Stomach (tissue), 9 donors: ENCODE results near the gene STK11. TPM values are rescaled to one million over a fixed set of nuclear protein-coding genes. Genes with fewer than 3 reads are reported as not detected.
A peak's percentile ranks its signal among the peaks of the same experiment; 100 is the strongest.

Experiments used
- DNase-seq, 2 donors: peaks; one replicate each; pipeline versions ENCODE4 v3.0.0 to v3.0.0-alpha.2; 2013 to 2019
- H3K27ac ChIP-seq, 5 donors: fragments of 200-600 bp in 4 of 5; sonication (generic) in 4 of 5; one replicate each; pipeline ENCODE4 v1.5.1; 2013 to 2019; ENCODE audit warnings: mild to moderate bottlenecking in 1 of 5, moderate library complexity in 1 of 5
- H3K27me3 ChIP-seq, 3 donors: fragments of 200-600 bp; sonication (generic); one replicate each; pipeline ENCODE4 v1.5.1; 2017 to 2019; ENCODE audit warnings: mixed run types in 1 of 3
- H3K36me3 ChIP-seq, 4 donors: fragments of 200-600 bp; sonication (generic); 1 replicate in 3 of 4; 2 replicates in 1 of 4; pipeline ENCODE4 v1.5.1; 2016 to 2019
- H3K4me1 ChIP-seq, 4 donors: fragments of 200-600 bp; sonication (generic); one replicate each; pipeline ENCODE4 v1.5.1; 2016 to 2019
- H3K4me3 ChIP-seq, 4 donors: fragments of 200-600 bp; sonication (generic) in 3 of 4; one replicate each; pipeline ENCODE4 v1.5.1; 2016 to 2019; ENCODE audit warnings: mild to moderate bottlenecking in 1 of 4
- H3K9me3 ChIP-seq, 4 donors: fragments of 200-600 bp; sonication (generic); one replicate each; pipeline ENCODE4 v1.5.1; 2016 to 2019
- EP300 ChIP-seq: sonication (generic); formaldehyde crosslinking; IDR thresholded peaks from one replicate; pipeline ENCODE4 v1.6.1; 2017; ENCODE audit warnings: antibody characterized with exemption
- POLR2A ChIP-seq, 4 donors: fragments of 450-650 bp; IDR thresholded peaks; one replicate each; pipeline ENCODE4 v1.6.1; 2016; ENCODE audit warnings: antibody characterized with exemption in 4 of 4, control low read depth in 2 of 4, mild to moderate bottlenecking in 1 of 4, moderate library complexity in 1 of 4
- POLR2AphosphoS5 ChIP-seq, 3 donors: sonication (generic); formaldehyde crosslinking; IDR thresholded peaks; one replicate each; pipeline ENCODE4 v1.6.1; 2016; ENCODE audit warnings: antibody characterized with exemption in 3 of 3
- WGBS, 5 donors: extraction: QIAGEN DNeasy Blood & Tissue Kit in 3 of 5; methylation state at CpG; one replicate each; pipeline versions ENCODE4 v1.1.5 to v1.1.7; 2013 to 2018; 5-methylcytosine and 5-hydroxymethylcytosine counted together
- intact Hi-C: fragments of 100-400 bp; cut with DNase I; formaldehyde crosslinking; loops from one replicate; pipeline ENCODE4 v1.15.1; 2023; ENCODE audit warnings: low total_unique reads
- polyA plus RNA-seq, 3 donors: library from polyadenylated mRNA; stranded (reverse); fragments of 200-250 nt; gene quantifications; one replicate each; pipeline ENCODE4 v1.2.3, GENCODE V29; 2013
- total RNA-seq, 5 donors: library from RNA; depleted of rRNA; stranded (reverse); fragments of >200 nt; gene quantifications; one replicate each; pipeline versions ENCODE4 v1.1.0 to v1.2.3, GENCODE V29; 2014 to 2016
- TF ChIP-seq, protein P1 (sequence below), 7 experiments: fragments of 450-650 bp in 4 of 7; fragments of 200-600 bp in 3 of 7; sonication (generic) in 3 of 7; IDR thresholded peaks; one replicate each; pipeline ENCODE4 v1.5.1; 2016 to 2019; ENCODE audit warnings: antibody characterized with exemption in 7 of 7, control low read depth in 2 of 7, mild to moderate bottlenecking in 1 of 7
- donor health status: healthy with polysubstance abuse.
- donor health status: Bipolar disorder and iron deficiency.
- donor health status: healthy.

STK11 gene
- total and polyA plus RNA-seq, 8 donors: 43.1 to 368 (median 63.1) TPM

DNA sequence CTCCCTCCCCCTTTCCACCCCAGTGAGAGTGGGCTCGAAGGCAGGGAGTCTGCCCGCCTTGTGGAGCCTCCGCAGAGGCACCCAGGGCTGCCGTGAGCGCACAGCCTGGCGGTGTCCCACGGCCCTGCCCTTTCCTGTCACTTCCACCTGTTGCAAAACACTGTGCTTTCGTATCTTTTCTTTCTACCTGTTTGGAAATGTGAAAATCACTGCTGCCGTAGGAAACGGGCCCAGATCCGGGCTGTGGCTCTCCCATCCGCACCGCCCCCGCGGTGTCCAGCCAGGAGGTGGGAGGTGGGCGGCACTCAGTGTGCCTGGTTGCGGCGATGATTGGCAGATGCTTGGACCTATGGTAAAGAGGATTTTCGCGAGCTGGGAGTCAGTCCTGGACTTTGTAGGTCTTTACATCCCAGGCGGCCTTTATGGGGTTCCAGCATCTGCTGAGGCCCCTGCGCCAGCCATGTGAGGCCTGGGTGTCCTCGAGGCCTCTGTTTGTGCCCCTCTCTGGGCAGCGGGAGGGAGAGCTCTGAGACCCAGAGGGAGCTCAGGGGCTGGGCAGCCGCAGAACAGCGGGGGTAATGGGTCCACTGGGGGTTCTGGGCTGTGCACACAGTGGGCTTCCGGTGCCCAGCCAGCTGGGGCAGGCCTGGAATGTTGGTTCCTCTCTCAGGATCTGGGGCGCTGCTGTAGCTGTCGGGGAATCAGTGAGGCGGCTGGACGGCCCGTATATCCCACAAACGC, 6.1 kb downstream of the STK11 start:
- peaks cover 66 to 99% (median 91%) of the 10 kb centered on the region in 4 donors for H3K4me1 ChIP-seq
- 60 to 79% (median 77%) methylated on average over 32 to 33 of the region's 33 CpGs for WGBS, 5 donors
- peak; percentile 64 to 65 for DNase-seq

DNA sequence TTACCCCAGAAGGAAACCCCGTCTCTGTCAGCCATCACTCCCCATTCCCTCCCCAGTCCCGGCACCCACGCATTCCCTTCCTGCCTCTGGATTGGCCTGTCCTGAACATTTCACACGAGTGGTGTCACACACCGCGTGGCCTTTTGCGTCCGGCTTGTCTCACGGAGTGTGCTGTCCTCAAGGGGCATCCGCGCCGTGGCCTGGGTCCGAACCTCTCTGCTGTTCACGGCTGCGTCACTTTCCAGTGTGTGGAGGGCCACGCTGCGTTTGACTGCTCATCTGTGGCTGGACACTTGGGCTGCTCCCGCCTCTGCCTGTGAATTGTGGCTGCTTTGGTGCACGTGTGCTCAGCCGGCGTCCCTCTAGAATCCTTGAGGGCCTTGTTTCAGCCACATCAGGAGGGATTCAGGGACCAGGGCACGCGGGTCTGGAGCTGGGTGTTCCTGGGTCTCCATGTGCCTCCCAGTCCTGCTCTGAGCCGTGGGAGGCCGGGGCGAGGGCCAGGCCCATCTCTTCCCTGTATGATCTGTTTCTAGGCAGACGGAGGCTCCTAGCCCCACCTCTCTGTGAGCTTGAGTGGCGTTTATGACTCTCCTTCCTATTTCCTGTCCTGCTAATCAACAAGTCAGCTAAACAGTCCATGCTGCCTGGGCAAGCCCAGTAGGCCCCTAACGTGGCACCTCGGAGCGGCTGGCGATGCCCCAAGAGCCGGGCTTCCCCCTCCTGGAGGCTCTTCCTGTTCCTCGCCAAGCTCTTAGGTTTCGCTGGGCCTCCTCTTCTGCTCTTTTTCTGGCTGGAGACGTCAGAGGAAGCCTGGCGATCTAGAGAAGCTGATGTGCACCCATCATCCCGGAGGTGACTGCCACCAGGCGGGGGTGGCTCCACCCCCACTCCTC, 8.1 kb downstream of the STK11 start:
- Histone ChIP-seq H3K36me3 (peaks cover 5 to 17% (median 13%) of the 10 kb centered on the region in 4 donors), H3K27me3 (no peaks in the 10 kb centered on the region), H3K9me3 (no peaks in the 10 kb centered on the region), H3K27ac (peak overlapping the region; percentile 57 to 89 (median 88)), H3K4me3 (no peak overlapping the region), H3K4me1 (peaks cover 68 to 100% (median 91%) of the 10 kb centered on the region in 4 donors)
- TF ChIP-seq, protein P1, sequence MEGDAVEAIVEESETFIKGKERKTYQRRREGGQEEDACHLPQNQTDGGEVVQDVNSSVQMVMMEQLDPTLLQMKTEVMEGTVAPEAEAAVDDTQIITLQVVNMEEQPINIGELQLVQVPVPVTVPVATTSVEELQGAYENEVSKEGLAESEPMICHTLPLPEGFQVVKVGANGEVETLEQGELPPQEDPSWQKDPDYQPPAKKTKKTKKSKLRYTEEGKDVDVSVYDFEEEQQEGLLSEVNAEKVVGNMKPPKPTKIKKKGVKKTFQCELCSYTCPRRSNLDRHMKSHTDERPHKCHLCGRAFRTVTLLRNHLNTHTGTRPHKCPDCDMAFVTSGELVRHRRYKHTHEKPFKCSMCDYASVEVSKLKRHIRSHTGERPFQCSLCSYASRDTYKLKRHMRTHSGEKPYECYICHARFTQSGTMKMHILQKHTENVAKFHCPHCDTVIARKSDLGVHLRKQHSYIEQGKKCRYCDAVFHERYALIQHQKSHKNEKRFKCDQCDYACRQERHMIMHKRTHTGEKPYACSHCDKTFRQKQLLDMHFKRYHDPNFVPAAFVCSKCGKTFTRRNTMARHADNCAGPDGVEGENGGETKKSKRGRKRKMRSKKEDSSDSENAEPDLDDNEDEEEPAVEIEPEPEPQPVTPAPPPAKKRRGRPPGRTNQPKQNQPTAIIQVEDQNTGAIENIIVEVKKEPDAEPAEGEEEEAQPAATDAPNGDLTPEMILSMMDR (IDR thresholded peaks at IDR 0.05): no peak
- no peak for TF ChIP-seq EP300
- no peak for TF ChIP-seq POLR2A (IDR thresholded peaks at IDR 0.05)
- no peak for TF ChIP-seq POLR2AphosphoS5 (IDR thresholded peaks at IDR 0.05)
- intact Hi-C loops: no loop called here
- WGBS, 5 donors: 48 to 59% (median 56%) methylated on average over 33 to 39 of the region's 39 CpGs
- peak; percentile 73 to 80 for DNase-seq

More for the DNA sequence above, 6.1 kb downstream of the STK11 start:
- Histone ChIP-seq H3K36me3 (peaks cover 5 to 15% (median 11%) of the 10 kb centered on the region in 4 donors), H3K4me3 (no peak overlapping the region), H3K27ac (peak overlapping the region; percentile 33 to 90 (median 63)), H3K27me3 (no peaks in the 10 kb centered on the region), H3K9me3 (no peaks in the 10 kb centered on the region)
- no peak for TF ChIP-seq POLR2AphosphoS5 (IDR thresholded peaks at IDR 0.05)
- TF ChIP-seq, protein P1 (IDR thresholded peaks at IDR 0.05): no peak
- TF ChIP-seq EP300: no peak
- TF ChIP-seq POLR2A (IDR thresholded peaks at IDR 0.05): no peak
- intact Hi-C loops: no loop called here

DNA sequence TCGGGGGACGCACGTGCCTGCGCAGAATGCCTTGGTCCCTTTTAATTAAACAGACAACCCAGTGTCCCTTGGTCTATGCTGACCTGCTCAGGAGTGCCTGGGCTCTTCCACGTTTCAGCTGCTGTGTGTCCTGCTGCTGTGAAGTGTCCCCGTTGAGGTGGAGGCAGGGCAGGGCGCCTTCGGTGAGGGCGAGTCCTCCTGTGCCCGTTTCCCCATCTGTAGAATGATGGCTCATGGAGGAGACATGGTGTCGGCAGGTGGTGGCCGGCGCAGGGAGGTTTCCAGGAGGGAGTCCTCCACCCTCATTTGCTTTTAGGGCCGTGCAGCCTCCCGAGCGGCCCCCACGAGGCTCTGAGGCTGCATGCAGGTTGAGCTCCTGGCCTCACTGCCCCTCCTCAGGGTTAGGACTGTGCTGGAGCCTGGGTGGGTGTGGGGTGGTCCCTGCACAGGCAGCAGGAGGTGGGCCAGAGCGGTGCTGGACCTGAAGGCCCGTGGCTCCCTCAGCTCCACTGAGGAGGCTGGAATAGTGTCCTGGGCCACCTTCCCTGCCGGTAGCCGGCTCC, 8.8 kb downstream of the STK11 start:
- Histone ChIP-seq H3K4me3 (no peak overlapping the region), H3K36me3 (peaks cover 5 to 17% (median 15%) of the 10 kb centered on the region in 4 donors), H3K4me1 (peaks cover 62 to 98% (median 90%) of the 10 kb centered on the region in 4 donors), H3K27ac (peak overlapping the region; percentile 57 to 89 (median 88)), H3K27me3 (no peaks in the 10 kb centered on the region), H3K9me3 (no peaks in the 10 kb centered on the region)
- intact Hi-C loops: no loop called here
- 24 to 53% (median 50%) methylated on average over 10 to 21 of the region's 21 CpGs for WGBS, 5 donors
- no peak for DNase-seq
- TF ChIP-seq POLR2AphosphoS5 (IDR thresholded peaks at IDR 0.05) (no peak), POLR2A (IDR thresholded peaks at IDR 0.05) (no peak), EP300 (no peak)
- TF ChIP-seq, protein P1 (IDR thresholded peaks at IDR 0.05): no peak
